ENCODE results near the gene CUX1. TPM values are rescaled to one million over a fixed set of nuclear protein-coding genes. Genes with fewer than 3 reads are reported as not detected.

The CUX1 gene
- total RNA-seq, 2 experiments from 2014 or later: 35.6 to 38.0 TPM

- H3K36me3 Mint-ChIP-seq (ENCODE audit: low read depth): peaks cover 44% of the 10 kb centered on the region
- H3K27me3 Mint-ChIP-seq: no peaks in the 10 kb centered on the region
- H3K9me3 ChIP-seq (ENCODE audit: control insufficient read depth in 1 of 2, insufficient read depth in 1 of 2, low read length in 2 of 2): no peaks in the 10 kb centered on the region
- no peak overlapping the region for H3K27ac ChIP-seq (ENCODE audit: low read depth in 1 of 2, low read length in 2 of 2)
- intact Hi-C loops (cut with DNase I, micrococcal nuclease): no loop called here
- ChIA-PET CTCF (no interaction called here), POLR2A (no interaction called here)
- H3K36me3 ChIP-seq (ENCODE audit: insufficient read depth, low read length): peaks cover 19% of the 10 kb centered on the region
- no peak overlapping the region for H3K4me3 Mint-ChIP-seq
- DNase-seq (no peak), ATAC-seq (ENCODE audit: poor library complexity) (no peak)
- H3K4me3 ChIP-seq (ENCODE audit: low read length): no peak overlapping the region
- TF ChIP-seq, protein P1, sequence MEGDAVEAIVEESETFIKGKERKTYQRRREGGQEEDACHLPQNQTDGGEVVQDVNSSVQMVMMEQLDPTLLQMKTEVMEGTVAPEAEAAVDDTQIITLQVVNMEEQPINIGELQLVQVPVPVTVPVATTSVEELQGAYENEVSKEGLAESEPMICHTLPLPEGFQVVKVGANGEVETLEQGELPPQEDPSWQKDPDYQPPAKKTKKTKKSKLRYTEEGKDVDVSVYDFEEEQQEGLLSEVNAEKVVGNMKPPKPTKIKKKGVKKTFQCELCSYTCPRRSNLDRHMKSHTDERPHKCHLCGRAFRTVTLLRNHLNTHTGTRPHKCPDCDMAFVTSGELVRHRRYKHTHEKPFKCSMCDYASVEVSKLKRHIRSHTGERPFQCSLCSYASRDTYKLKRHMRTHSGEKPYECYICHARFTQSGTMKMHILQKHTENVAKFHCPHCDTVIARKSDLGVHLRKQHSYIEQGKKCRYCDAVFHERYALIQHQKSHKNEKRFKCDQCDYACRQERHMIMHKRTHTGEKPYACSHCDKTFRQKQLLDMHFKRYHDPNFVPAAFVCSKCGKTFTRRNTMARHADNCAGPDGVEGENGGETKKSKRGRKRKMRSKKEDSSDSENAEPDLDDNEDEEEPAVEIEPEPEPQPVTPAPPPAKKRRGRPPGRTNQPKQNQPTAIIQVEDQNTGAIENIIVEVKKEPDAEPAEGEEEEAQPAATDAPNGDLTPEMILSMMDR (IDR thresholded peaks at IDR 0.05): no peak
- no peaks in the 10 kb centered on the region for H3K27me3 ChIP-seq (ENCODE audit: control insufficient read depth in 1 of 2, insufficient read depth in 2 of 2, low read length in 2 of 2)
- H3K4me1 ChIP-seq (ENCODE audit: insufficient read depth, low read length): no peaks in the 10 kb centered on the region
- H3K4me1 Mint-ChIP-seq (ENCODE audit: low read depth): no peaks in the 10 kb centered on the region
- no peak overlapping the region for H3K27ac Mint-ChIP-seq
- H3K9me3 Mint-ChIP-seq: no peaks in the 10 kb centered on the region
Observed at GRCh38 chr7:102230593-102230992, 413.2 kb downstream of the CUX1 start.

DNA sequence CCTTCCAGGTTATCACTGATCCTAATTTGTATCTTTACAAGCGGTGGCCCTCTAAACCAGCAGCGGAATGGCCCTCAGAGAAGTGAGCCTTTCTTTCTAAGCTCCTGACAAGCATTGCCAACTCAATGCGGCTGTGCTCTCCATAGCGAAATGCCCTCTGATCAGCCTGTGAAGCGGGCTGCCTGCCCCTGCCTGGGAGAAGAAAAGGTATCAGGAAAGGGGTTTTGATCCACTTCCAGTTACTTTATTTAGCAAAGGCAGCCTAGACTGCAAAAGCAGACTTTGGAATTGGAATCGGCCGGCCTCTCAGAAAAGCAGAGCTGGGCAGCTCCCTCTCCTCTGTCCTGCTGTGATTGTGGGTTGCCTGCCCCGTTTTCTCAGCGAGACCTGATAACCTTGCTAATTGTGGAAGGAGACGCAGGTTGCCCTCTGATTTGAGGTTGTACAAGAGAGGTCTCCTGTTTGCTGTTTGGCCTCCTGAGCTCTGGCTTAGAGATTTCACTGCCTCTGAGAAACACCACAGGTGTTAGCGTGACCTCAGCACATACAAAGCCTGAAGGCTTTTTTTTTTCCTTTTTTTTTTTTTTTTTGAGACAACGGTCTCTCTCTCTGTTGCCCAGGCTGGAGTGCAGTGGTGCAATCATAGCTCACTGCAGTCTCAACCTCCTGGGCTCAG lies 415.3 kb downstream of the CUX1 start:
- ATAC-seq (ENCODE audit: poor library complexity): no peak
- TF ChIP-seq, protein P1 (IDR thresholded peaks at IDR 0.05): no peak
- Mint-ChIP-seq H3K36me3 (ENCODE audit: low read depth) (peaks cover 48% of the 10 kb centered on the region), H3K27me3 (no peaks in the 10 kb centered on the region), H3K9me3 (no peaks in the 10 kb centered on the region), H3K27ac (no peak overlapping the region), H3K4me1 (ENCODE audit: low read depth) (no peaks in the 10 kb centered on the region), H3K4me3 (no peak overlapping the region)
- no peaks in the 10 kb centered on the region for H3K9me3 ChIP-seq (ENCODE audit: control insufficient read depth in 1 of 2, insufficient read depth in 1 of 2, low read length in 2 of 2)
- ChIA-PET CTCF (no interaction called here), POLR2A (no interaction called here)
- no peak overlapping the region for H3K4me3 ChIP-seq (ENCODE audit: low read length)
- H3K27ac ChIP-seq (ENCODE audit: low read depth in 1 of 2, low read length in 2 of 2): no peak overlapping the region
- H3K36me3 ChIP-seq (ENCODE audit: insufficient read depth, low read length): peaks cover 15% of the 10 kb centered on the region
- DNase-seq: no peak
- intact Hi-C loops (cut with DNase I, micrococcal nuclease): no loop called here
- no peaks in the 10 kb centered on the region for H3K27me3 ChIP-seq (ENCODE audit: control insufficient read depth in 1 of 2, insufficient read depth in 2 of 2, low read length in 2 of 2)
- H3K4me1 ChIP-seq (ENCODE audit: insufficient read depth, low read length): no peaks in the 10 kb centered on the region

DNA sequence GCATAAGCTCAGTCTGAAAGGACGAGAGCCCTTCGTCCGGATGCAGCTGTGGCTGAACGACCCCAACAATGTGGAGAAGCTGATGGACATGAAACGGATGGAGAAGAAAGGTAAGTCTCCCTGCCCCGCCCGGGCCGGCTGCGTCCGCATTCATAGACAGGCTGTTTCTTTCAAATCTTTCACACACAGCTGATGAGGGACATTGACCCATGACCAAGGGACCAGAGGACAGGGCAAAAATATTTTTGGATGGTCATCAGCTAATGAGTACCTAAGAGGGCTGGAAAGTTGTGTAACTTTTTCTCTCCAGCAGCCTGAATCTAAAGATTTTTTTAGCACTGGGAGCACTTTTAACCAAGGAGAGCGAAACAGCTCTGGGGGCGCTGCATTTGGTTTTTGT lies 416.7 kb downstream of the CUX1 start:
- Mint-ChIP-seq H3K4me3 (no peak overlapping the region), H3K9me3 (no peaks in the 10 kb centered on the region), H3K36me3 (ENCODE audit: low read depth) (peaks cover 52% of the 10 kb centered on the region), H3K27ac (no peak overlapping the region), H3K27me3 (no peaks in the 10 kb centered on the region), H3K4me1 (ENCODE audit: low read depth) (no peaks in the 10 kb centered on the region)
- Histone ChIP-seq H3K27me3 (ENCODE audit: control insufficient read depth in 1 of 2, insufficient read depth in 2 of 2, low read length in 2 of 2) (no peaks in the 10 kb centered on the region), H3K36me3 (ENCODE audit: insufficient read depth, low read length) (peaks cover 10% of the 10 kb centered on the region), H3K9me3 (ENCODE audit: control insufficient read depth in 1 of 2, insufficient read depth in 1 of 2, low read length in 2 of 2) (no peaks in the 10 kb centered on the region), H3K4me1 (ENCODE audit: insufficient read depth, low read length) (no peaks in the 10 kb centered on the region), H3K4me3 (ENCODE audit: low read length) (no peak overlapping the region), H3K27ac (ENCODE audit: low read depth in 1 of 2, low read length in 2 of 2) (no peak overlapping the region)
- intact Hi-C loops (cut with DNase I, micrococcal nuclease): no loop called here
- ChIA-PET POLR2A (no interaction called here), CTCF (no interaction called here)
- TF ChIP-seq, protein P1 (IDR thresholded peaks at IDR 0.05): no peak
- no peak for DNase-seq
- no peak for ATAC-seq (ENCODE audit: poor library complexity)
